HEK293 (cell line): ENCODE measurements around the gene RPS14.
A peak's percentile ranks its signal among the peaks of the same experiment; 100 is the strongest.

Source experiments
- GLI2 ChIP-seq: fragments of 450-650 bp; formaldehyde crosslinking; IDR thresholded peaks from 2 replicates; pipeline ENCODE4; 2017; ENCODE audit warnings: missing biosample characterization, missing genetic modification characterization, low read depth, borderline replicate concordance
- GLI4 ChIP-seq: fragments of 450-650 bp; formaldehyde crosslinking; IDR thresholded peaks from 2 replicates; pipeline ENCODE4 v1.5.1; 2016; ENCODE audit warnings: missing biosample characterization, missing genetic modification characterization
- KLF7 ChIP-seq: fragments of 450-650 bp; formaldehyde crosslinking; IDR thresholded peaks from 2 replicates; pipeline ENCODE4 v1.5.1; 2016; ENCODE audit warnings: missing biosample characterization, missing genetic modification characterization, borderline replicate concordance
- ZBTB10 ChIP-seq: fragments of 450-650 bp; formaldehyde crosslinking; IDR thresholded peaks from 2 replicates; pipeline ENCODE4 v1.5.1; 2016; ENCODE audit warnings: missing biosample characterization, missing genetic modification characterization
- ZBTB17 ChIP-seq: fragments of 450-650 bp; formaldehyde crosslinking; IDR thresholded peaks from 2 replicates; pipeline ENCODE4 v1.5.1; 2016; ENCODE audit warnings: missing biosample characterization, missing genetic modification characterization
- ZFP41 ChIP-seq: fragments of 450-650 bp; formaldehyde crosslinking; IDR thresholded peaks from 2 replicates; pipeline ENCODE4 v1.5.1; 2016; ENCODE audit warnings: missing biosample characterization, missing genetic modification characterization, borderline replicate concordance
- ZNF132 ChIP-seq: fragments of 450-650 bp; formaldehyde crosslinking; IDR thresholded peaks from 2 replicates; pipeline ENCODE4 v1.5.1; 2017; ENCODE audit warnings: missing biosample characterization, missing genetic modification characterization, borderline replicate concordance
- ZNF148 ChIP-seq: fragments of 450-650 bp; formaldehyde crosslinking; IDR thresholded peaks from 2 replicates; pipeline ENCODE4 v1.5.0; 2017; ENCODE audit warnings: missing biosample characterization, missing genetic modification characterization, borderline replicate concordance
- ZNF169 ChIP-seq: fragments of 450-650 bp; formaldehyde crosslinking; IDR thresholded peaks from 2 replicates; pipeline ENCODE4 v1.5.1; 2016; ENCODE audit warnings: missing biosample characterization, missing genetic modification characterization
- ZNF366 ChIP-seq: fragments of 450-650 bp; formaldehyde crosslinking; conservative IDR thresholded peaks from 2 replicates; pipeline ENCODE4 v1.5.1; 2016; ENCODE audit warnings: missing biosample characterization, missing genetic modification characterization
- ZNF510 ChIP-seq: fragments of 450-650 bp; formaldehyde crosslinking; IDR thresholded peaks from 2 replicates; pipeline ENCODE4 v1.5.1; 2018; ENCODE audit warnings: mild to moderate bottlenecking, missing genetic modification characterization, missing biosample characterization; ENCODE audit not compliant: insufficient replicate concordance
- ZNF514 ChIP-seq: fragments of 450-650 bp; formaldehyde crosslinking; IDR thresholded peaks from 2 replicates; pipeline ENCODE4 v1.5.1; 2016; ENCODE audit warnings: missing biosample characterization, missing genetic modification characterization
- ZNF518A ChIP-seq: fragments of 450-650 bp; formaldehyde crosslinking; conservative IDR thresholded peaks from 2 replicates; pipeline ENCODE4 v1.5.1; 2016; ENCODE audit warnings: low read depth, missing biosample characterization, missing genetic modification characterization
- ZNF548 ChIP-seq: fragments of 450-650 bp; formaldehyde crosslinking; IDR thresholded peaks from 2 replicates; pipeline ENCODE4 v1.5.1; 2016; ENCODE audit warnings: missing biosample characterization, missing genetic modification characterization
- ZNF571 ChIP-seq: fragments of 450-650 bp; formaldehyde crosslinking; IDR thresholded peaks from 2 replicates; pipeline ENCODE4 v1.5.0; 2017; ENCODE audit warnings: missing biosample characterization, missing genetic modification characterization
- ZNF596 ChIP-seq: fragments of 450-650 bp; IDR thresholded peaks from 2 replicates; pipeline ENCODE4 v1.5.0; 2018; ENCODE audit warnings: missing biosample characterization, mild to moderate bottlenecking, missing genetic modification characterization, moderate library complexity
- ZNF677 ChIP-seq: fragments of 450-650 bp; IDR thresholded peaks from 2 replicates; pipeline ENCODE4 v1.5.0; 2018; ENCODE audit warnings: missing biosample characterization, mild to moderate bottlenecking, missing genetic modification characterization, moderate library complexity
- ZNF747 ChIP-seq: fragments of 450-650 bp; formaldehyde crosslinking; IDR thresholded peaks from 2 replicates; pipeline ENCODE4 v1.5.1; 2016; ENCODE audit warnings: missing biosample characterization, missing genetic modification characterization
- ZNF785 ChIP-seq: fragments of 450-650 bp; formaldehyde crosslinking; IDR thresholded peaks from 2 replicates; pipeline ENCODE4 v1.5.1; 2016; ENCODE audit warnings: missing biosample characterization, missing genetic modification characterization
- ZSCAN30 ChIP-seq: fragments of 450-650 bp; IDR thresholded peaks from 2 replicates; pipeline ENCODE4 v1.5.1; 2018; ENCODE audit warnings: missing biosample characterization, mild to moderate bottlenecking, missing genetic modification characterization, moderate library complexity
- TF ChIP-seq, protein P1 (sequence below): fragments of 450-650 bp; formaldehyde crosslinking; optimal IDR thresholded peaks from 2 replicates; pipeline ENCODE3; 2016; ENCODE audit warnings: missing biosample characterization, mild to moderate bottlenecking, missing genetic modification characterization
- TF ChIP-seq, protein P2 (sequence below): fragments of 450-650 bp; formaldehyde crosslinking; IDR thresholded peaks from 2 replicates; pipeline ENCODE4 v1.5.1; 2016; ENCODE audit warnings: missing biosample characterization, missing genetic modification characterization
- TF ChIP-seq, protein P3 (sequence below): fragments of 450-650 bp; formaldehyde crosslinking; IDR thresholded peaks from 2 replicates; pipeline ENCODE4 v1.5.1; 2016; ENCODE audit warnings: missing biosample characterization, missing genetic modification characterization

The RPS14 gene

DNA sequence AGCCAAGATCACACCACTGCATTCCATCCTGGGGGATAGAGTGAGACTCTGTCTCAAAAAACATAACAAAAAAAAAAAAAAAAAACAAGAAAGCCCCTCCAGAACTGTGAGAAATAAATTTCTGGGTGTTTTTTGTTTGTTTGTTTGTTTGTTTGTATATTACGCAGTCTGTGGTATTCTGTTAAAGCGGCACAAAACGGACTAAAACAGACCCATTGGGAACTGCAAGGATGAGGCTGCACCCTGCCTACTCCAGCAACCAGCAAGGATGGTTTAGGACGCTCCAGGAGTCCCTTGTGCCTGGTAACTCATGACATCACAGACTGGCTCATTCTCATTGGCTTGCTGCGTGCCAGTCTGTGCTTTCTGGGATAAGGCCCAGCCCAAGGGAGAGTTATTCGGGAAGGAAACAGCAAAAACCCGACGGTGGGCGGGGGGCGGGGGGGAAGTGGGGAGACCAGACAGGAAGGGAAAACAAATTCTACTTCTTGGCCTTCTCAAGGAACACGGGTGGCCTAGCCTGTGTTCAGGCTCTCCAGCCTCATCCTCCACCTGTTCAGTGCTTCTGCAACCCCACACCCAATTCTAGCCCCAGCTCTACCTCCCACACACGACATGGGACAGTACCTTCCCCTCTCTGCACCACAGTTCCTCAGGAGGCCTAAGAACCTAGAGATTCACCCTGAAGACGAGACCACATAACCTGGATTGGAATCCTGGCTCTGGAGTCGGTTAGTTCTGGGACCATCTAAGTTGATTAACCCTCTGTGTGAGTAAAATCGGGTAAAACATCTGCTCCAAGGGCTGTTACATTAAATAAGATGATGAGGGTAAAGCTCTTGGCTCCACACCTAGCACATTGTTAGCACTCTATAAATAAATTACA lies 39.7 kb downstream of the RPS14 start (continued):
- TF ChIP-seq, protein P1, sequence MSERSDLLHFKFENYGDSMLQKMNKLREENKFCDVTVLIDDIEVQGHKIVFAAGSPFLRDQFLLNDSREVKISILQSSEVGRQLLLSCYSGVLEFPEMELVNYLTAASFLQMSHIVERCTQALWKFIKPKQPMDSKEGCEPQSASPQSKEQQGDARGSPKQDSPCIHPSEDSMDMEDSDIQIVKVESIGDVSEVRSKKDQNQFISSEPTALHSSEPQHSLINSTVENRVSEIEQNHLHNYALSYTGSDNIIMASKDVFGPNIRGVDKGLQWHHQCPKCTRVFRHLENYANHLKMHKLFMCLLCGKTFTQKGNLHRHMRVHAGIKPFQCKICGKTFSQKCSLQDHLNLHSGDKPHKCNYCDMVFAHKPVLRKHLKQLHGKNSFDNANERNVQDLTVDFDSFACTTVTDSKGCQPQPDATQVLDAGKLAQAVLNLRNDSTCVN (tag by site-specific recombination): no peak
- TF ChIP-seq ZNF132 (tag by site-specific recombination): no peak
- peak; percentile 11; the same call in 1 of the 2 replicates for TF ChIP-seq KLF7 (tag by site-specific recombination)
- no peak for TF ChIP-seq ZNF169 (tag by site-specific recombination)
- TF ChIP-seq ZSCAN30: no peak
- no peak for TF ChIP-seq ZNF571 (tag by site-specific recombination)
- no peak for TF ChIP-seq GLI4 (tag by site-specific recombination)
- TF ChIP-seq ZNF514 (tag by site-specific recombination): no peak
- no peak for TF ChIP-seq ZNF366
- TF ChIP-seq ZFP41: no peak
- peak; percentile 60 for TF ChIP-seq ZBTB17 (tag by site-specific recombination)
- no peak for TF ChIP-seq ZNF785 (tag by site-specific recombination)
- TF ChIP-seq, protein P2, sequence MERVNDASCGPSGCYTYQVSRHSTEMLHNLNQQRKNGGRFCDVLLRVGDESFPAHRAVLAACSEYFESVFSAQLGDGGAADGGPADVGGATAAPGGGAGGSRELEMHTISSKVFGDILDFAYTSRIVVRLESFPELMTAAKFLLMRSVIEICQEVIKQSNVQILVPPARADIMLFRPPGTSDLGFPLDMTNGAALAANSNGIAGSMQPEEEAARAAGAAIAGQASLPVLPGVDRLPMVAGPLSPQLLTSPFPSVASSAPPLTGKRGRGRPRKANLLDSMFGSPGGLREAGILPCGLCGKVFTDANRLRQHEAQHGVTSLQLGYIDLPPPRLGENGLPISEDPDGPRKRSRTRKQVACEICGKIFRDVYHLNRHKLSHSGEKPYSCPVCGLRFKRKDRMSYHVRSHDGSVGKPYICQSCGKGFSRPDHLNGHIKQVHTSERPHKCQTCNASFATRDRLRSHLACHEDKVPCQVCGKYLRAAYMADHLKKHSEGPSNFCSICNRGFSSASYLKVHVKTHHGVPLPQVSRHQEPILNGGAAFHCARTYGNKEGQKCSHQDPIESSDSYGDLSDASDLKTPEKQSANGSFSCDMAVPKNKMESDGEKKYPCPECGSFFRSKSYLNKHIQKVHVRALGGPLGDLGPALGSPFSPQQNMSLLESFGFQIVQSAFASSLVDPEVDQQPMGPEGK (tag by site-specific recombination): peak; percentile 77
- TF ChIP-seq ZBTB10 (tag by site-specific recombination): peak; percentile 40; the same call in 1 of the 2 replicates
- no peak for TF ChIP-seq ZNF596 (tag by site-specific recombination)
- TF ChIP-seq ZNF548: no peak
- TF ChIP-seq ZNF747 (tag by site-specific recombination): no peak
- TF ChIP-seq, protein P3, sequence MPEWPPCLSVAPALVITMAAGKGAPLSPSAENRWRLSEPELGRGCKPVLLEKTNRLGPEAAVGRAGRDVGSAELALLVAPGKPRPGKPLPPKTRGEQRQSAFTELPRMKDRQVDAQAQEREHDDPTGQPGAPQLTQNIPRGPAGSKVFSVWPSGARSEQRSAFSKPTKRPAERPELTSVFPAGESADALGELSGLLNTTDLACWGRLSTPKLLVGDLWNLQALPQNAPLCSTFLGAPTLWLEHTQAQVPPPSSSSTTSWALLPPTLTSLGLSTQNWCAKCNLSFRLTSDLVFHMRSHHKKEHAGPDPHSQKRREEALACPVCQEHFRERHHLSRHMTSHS (tag by site-specific recombination): no peak
- TF ChIP-seq GLI2 (tag by site-specific recombination): no peak
- no peak for TF ChIP-seq ZNF148 (tag by site-specific recombination)
- TF ChIP-seq ZNF518A (tag by site-specific recombination): no peak
- TF ChIP-seq ZNF510 (tag by site-specific recombination): no peak
- no peak for TF ChIP-seq ZNF677 (tag by site-specific recombination)
